ENCODE results near the gene AIFM1. TPM values are rescaled to one million over a fixed set of nuclear protein-coding genes. Genes with fewer than 3 reads are reported as not detected.
A peak's percentile ranks its signal among the peaks of the same experiment; 100 is the strongest.

Gene AIFM1
- total RNA-seq, 2 experiments from 2014 or later = 60.9 to 61.2 TPM

DNA sequence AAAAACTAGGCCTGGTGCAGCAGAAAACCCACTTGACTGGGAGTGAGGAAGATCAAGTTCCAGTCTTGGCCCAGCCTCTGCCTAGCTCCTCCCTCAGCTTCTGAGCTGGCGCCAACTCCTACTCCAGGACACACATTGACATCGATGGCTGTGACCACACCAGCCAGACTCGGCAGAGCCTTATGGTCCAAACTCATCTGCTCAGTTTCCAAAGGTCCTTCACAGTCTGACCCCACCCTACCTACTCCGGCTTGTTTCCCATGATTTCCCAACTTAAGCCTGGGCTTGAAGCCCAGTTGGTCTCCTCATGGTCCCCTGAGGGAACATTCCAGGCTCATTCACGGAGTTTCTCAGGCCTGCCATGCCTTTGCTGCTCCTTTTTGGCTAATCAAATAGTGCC, 65.5 kb downstream of the AIFM1 start:
- no peaks in the 10 kb centered on the region for H3K36me3 Mint-ChIP-seq
- CTCF ChIA-PET = interaction anchor here (1.0 to 1.4 kb wide), 2 partner anchors 21 to 44 kb away, joined by 3 read pairs; no protein-coding TSS in a partner anchor
- H3K9me3 Mint-ChIP-seq = no peaks in the 10 kb centered on the region
- no peak overlapping the region for H3K4me3 Mint-ChIP-seq
- DNase-seq = no peak
- peaks cover 60% of the 10 kb centered on the region for H3K4me1 Mint-ChIP-seq (ENCODE audit: low read depth)
- intact Hi-C loops (cut with micrococcal nuclease) = no loop called here
- H3K27ac Mint-ChIP-seq = peak overlapping the region; percentile 45
- no peaks in the 10 kb centered on the region for H3K27me3 Mint-ChIP-seq
- POLR2A ChIA-PET = no interaction called here

DNA sequence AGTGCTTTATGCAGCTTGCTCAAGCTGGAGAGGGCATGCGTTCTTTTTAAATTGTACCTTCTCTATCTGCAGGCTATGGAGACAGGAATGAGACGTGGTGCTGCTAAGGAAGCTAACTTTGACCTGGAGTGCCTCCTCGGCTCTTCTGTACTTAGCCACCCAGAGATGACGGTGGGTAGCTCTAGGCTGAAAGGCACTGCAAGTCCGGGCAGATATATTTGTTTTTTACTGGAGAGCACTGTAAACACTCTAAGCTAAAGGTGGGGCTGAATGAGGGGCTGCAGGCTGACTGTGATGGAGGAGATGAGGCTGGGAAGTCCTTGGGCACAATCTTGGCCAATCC, 67.5 kb downstream of the AIFM1 start:
- no peak for DNase-seq
- no peaks in the 10 kb centered on the region for H3K9me3 Mint-ChIP-seq
- H3K4me1 Mint-ChIP-seq (ENCODE audit: low read depth) = peaks cover 62% of the 10 kb centered on the region
- peak overlapping the region; percentile 76 for H3K27ac Mint-ChIP-seq
- CTCF ChIA-PET = interaction anchor here (1.2 to 2.2 kb wide), 2 partner anchors 17 to 23 kb away, joined by 6 to 7 read pairs; no protein-coding TSS in a partner anchor
- POLR2A ChIA-PET = no interaction called here
- no peak overlapping the region for H3K4me3 Mint-ChIP-seq
- intact Hi-C loops (cut with micrococcal nuclease) = no loop called here
- no peaks in the 10 kb centered on the region for H3K36me3 Mint-ChIP-seq
- no peaks in the 10 kb centered on the region for H3K27me3 Mint-ChIP-seq

DNA sequence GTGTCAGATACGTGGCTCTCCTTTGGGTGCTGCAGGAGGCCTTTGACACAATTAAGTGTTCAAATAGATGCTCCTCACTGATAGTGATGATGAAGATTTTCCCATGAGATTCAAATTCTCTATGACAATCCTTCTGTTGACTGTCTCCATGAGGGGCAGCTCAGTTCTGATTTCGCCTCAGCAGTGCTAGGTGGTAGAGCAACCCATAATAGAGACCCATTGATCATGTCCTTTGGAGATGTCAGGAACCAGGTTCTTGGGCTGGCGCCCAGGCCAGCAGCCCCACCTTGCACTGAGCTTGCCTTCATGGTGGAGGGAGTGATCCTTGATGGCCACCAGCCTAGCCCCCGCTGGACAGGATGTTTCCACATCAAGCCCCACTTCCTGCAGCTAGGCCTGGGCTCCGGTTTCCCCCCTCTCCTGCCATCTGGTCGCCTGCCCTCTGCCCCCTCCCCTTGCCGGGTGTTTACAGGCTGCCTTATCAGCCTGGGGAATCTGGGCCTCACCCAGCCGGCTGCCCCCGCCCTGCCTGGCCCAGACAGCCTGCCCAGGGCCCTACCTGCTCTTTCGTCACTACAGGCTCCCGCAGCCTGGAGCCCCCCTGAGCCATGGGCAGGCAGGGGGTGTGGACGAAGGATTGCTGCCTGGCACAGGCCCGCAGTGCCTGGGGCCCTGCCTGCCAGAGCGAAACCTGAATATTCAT, 68.0 kb downstream of the AIFM1 start:
- H3K27me3 Mint-ChIP-seq = no peaks in the 10 kb centered on the region
- intact Hi-C loops (cut with micrococcal nuclease) = no loop called here
- ChIA-PET CTCF (interaction anchor here (1.2 to 2.2 kb wide), 2 partner anchors 16 to 23 kb away, joined by 6 to 7 read pairs; no protein-coding TSS in a partner anchor), POLR2A (interaction anchor here (0.5 kb wide), 1 partner anchor 326 kb away, joined by 3 read pairs; no protein-coding TSS in a partner anchor)
- peaks cover 60% of the 10 kb centered on the region for H3K4me1 Mint-ChIP-seq (ENCODE audit: low read depth)
- H3K27ac Mint-ChIP-seq = peak overlapping the region; percentile 76
- no peak overlapping the region for H3K4me3 Mint-ChIP-seq
- H3K9me3 Mint-ChIP-seq = no peaks in the 10 kb centered on the region
- H3K36me3 Mint-ChIP-seq = no peaks in the 10 kb centered on the region
- DNase-seq = peak; percentile 28

DNA sequence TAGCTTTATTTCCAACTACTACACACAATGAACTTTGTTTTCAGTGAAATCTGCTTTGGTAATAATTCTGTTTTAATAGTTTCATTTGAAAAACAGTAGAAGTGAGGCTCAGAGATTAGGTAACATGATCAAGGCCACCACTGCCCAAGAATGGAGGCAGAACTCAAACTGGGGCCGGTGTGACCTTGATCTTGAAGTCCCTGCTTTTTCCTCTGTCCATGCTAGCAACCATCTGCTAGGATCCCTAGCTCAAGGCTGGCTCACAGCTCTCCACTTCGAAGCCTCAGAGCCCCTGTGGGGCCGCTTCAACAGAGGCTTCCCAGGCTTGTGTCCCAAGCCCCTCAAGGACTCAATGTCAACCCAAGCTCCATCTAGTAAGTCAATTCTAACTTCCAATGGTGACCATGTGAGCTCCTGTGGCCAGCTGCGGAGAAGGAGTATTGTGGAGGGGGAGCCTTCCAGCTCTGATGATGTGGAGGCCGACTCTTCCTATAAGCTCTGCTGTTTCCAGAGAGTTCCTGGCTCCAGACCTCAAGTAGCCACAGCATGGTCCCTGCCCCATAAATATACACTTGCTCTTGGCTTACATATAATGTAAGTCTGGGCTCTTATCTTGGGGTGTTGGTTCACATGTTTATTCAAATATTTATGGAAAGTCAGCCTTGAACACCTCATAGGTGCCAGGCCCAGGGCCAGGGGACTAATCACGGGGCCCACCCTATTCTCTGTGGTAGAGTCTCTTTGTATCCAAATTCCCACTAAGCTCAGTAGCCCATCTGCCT, 70.2 kb downstream of the AIFM1 start:
- intact Hi-C loops (cut with micrococcal nuclease) = no loop called here
- H3K27me3 Mint-ChIP-seq = no peaks in the 10 kb centered on the region
- peaks cover under 1% of the 10 kb centered on the region for H3K36me3 Mint-ChIP-seq
- H3K27ac Mint-ChIP-seq = no peak overlapping the region
- no peak for DNase-seq
- peaks cover 58% of the 10 kb centered on the region for H3K4me1 Mint-ChIP-seq (ENCODE audit: low read depth)
- POLR2A ChIA-PET = interaction anchor here (1.0 to 1.7 kb wide), 2 partner anchors 14 to 77 kb away, joined by 3 to 5 read pairs; partner anchors contain the start of gene RAB33A
- CTCF ChIA-PET = interaction anchor here (0.7 to 1.7 kb wide), 3 partner anchors 12 to 35 kb away, joined by 3 to 4 read pairs (median 3); no protein-coding TSS in a partner anchor
- no peaks in the 10 kb centered on the region for H3K9me3 Mint-ChIP-seq
- no peak overlapping the region for H3K4me3 Mint-ChIP-seq

DNA sequence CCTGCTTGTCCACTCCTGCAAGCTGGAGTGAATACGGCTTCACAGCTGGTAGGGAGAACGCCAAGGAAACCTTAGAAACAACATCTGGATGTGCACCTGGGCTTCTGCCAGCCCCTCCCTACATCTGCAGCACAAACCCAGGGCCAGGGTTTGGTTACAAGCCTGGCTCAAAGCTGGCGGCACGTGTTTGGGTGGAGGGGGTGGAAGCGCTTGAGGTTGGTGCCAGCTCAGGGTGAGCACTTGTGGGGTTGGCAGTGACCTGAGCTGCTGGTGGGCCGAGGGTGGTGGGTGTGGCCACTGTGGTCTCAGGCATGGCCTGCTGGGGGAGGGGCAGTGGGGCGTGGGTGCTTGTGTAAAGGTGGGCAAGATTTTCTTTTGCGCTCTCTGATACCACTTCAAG, 70.9 kb downstream of the AIFM1 start:
- intact Hi-C loops (cut with micrococcal nuclease) = no loop called here
- Mint-ChIP-seq H3K27ac (peak overlapping the region; percentile 38), H3K36me3 (peaks cover 2% of the 10 kb centered on the region), H3K4me1 (ENCODE audit: low read depth) (peaks cover 56% of the 10 kb centered on the region), H3K4me3 (no peak overlapping the region), H3K27me3 (no peaks in the 10 kb centered on the region), H3K9me3 (no peaks in the 10 kb centered on the region)
- CTCF ChIA-PET = interaction anchor here (0.7 to 1.7 kb wide), 4 partner anchors 12 to 34 kb away, joined by 3 to 4 read pairs (median 4); no protein-coding TSS in a partner anchor
- no peak for DNase-seq
- POLR2A ChIA-PET = interaction anchor here (1.0 to 1.7 kb wide), 2 partner anchors 15 to 78 kb away, joined by 3 to 5 read pairs; partner anchors contain the start of gene RAB33A

DNA sequence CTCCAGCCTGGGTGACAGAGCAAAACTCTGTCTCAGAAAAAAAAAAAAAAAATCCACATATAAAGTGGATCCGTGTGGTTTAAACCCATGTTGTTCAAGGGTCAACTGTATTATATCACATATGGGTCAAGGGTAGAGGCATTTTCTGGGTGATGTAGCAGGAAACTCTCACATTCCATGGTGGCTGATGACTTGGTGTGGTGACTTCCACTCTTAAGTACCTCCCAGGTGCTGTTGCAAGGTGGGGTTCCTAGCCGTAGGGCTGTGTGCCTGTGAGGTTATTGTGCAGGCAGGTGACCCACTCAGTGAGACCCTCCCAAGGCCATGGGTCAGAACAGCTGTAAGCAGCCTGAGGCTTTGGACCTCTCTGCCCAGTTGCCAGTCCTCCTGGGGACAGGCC, 72.4 kb downstream of the AIFM1 start:
- no peak overlapping the region for H3K27ac Mint-ChIP-seq
- no peaks in the 10 kb centered on the region for H3K27me3 Mint-ChIP-seq
- peaks cover 4% of the 10 kb centered on the region for H3K36me3 Mint-ChIP-seq
- H3K4me1 Mint-ChIP-seq (ENCODE audit: low read depth) = peaks cover 54% of the 10 kb centered on the region
- H3K4me3 Mint-ChIP-seq = no peak overlapping the region
- CTCF ChIA-PET = no interaction called here
- DNase-seq = no peak
- intact Hi-C loops (cut with micrococcal nuclease) = loop anchor here (2.0 kb wide), 2 partner anchors 16 to 28 kb away; no protein-coding TSS in a partner anchor
- POLR2A ChIA-PET = interaction anchor here (0.8 kb wide), 1 partner anchor 13 kb away, joined by 3 read pairs; no protein-coding TSS in a partner anchor
- H3K9me3 Mint-ChIP-seq = no peaks in the 10 kb centered on the region

DNA sequence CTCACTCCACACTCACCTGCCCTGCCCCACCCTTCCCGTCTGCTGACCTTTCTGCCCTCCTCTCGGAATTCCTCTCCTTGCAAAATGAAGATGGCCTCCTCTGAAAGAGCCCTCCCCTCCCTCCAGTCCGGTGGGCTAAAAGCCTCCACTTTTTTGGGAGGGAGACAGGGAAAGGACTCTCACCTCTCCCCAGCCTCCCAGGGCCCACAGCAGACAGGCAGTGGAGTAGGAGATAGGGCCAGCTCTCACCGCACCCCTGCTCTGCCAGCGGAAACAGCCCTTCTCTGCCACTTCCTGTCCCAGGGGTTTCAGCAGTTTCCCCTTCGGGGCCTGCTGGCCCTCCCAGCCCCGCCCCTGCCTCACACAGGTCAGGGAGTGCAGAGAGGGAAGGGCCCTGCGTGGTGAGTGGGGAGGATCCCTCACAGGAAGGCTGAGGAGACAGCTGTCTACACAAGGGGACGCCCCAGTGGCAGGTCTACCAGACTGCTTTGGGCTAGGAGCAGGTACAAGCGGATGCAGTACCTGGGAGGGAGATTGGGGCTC, 73.6 kb downstream of the AIFM1 start:
- H3K4me3 Mint-ChIP-seq = peak overlapping the region; percentile 84
- ChIA-PET CTCF (interaction anchor here (1.2 kb wide), 1 partner anchor 13 kb away, joined by 7 read pairs; no protein-coding TSS in a partner anchor), POLR2A (interaction anchor here (1.5 kb wide), 1 partner anchor 10 kb away, joined by 6 read pairs; no protein-coding TSS in a partner anchor)
- peaks cover 51% of the 10 kb centered on the region for H3K4me1 Mint-ChIP-seq (ENCODE audit: low read depth)
- DNase-seq = peak; percentile 94
- H3K27ac Mint-ChIP-seq = peak overlapping the region; percentile 98
- no peaks in the 10 kb centered on the region for H3K9me3 Mint-ChIP-seq
- no peaks in the 10 kb centered on the region for H3K27me3 Mint-ChIP-seq
- intact Hi-C loops (cut with micrococcal nuclease) = loop anchor here (1.0 to 2.0 kb wide), 3 partner anchors 10 to 29 kb away; no protein-coding TSS in a partner anchor
- H3K36me3 Mint-ChIP-seq = peaks cover 4% of the 10 kb centered on the region

DNA sequence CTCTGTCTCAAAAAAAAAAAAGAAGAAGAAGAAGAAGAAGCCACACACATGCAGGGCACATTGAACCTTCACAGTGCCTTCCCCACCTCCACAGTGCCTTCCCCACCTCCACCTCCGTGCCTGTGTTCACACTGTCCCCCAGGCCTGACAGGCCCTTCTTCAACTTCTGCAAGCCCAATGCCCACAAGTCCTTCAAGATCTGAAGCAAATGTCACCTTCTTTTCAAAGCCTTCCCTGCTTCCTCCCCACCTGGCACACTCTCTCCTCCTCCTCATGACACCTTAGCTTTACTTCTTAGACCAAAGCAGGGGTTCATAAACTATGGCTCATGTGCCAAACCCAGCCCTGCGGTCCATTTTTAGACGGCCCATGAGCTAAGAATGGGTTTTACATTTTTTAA, 75.3 kb downstream of the AIFM1 start:
- POLR2A ChIA-PET = no interaction called here
- CTCF ChIA-PET = no interaction called here
- peaks cover 61% of the 10 kb centered on the region for H3K4me1 Mint-ChIP-seq (ENCODE audit: low read depth)
- H3K27ac Mint-ChIP-seq = peak overlapping the region; percentile 83
- intact Hi-C loops (cut with micrococcal nuclease) = no loop called here
- H3K36me3 Mint-ChIP-seq = peaks cover 4% of the 10 kb centered on the region
- no peaks in the 10 kb centered on the region for H3K9me3 Mint-ChIP-seq
- H3K27me3 Mint-ChIP-seq = no peaks in the 10 kb centered on the region
- H3K4me3 Mint-ChIP-seq = no peak overlapping the region
- no peak for DNase-seq

DNA sequence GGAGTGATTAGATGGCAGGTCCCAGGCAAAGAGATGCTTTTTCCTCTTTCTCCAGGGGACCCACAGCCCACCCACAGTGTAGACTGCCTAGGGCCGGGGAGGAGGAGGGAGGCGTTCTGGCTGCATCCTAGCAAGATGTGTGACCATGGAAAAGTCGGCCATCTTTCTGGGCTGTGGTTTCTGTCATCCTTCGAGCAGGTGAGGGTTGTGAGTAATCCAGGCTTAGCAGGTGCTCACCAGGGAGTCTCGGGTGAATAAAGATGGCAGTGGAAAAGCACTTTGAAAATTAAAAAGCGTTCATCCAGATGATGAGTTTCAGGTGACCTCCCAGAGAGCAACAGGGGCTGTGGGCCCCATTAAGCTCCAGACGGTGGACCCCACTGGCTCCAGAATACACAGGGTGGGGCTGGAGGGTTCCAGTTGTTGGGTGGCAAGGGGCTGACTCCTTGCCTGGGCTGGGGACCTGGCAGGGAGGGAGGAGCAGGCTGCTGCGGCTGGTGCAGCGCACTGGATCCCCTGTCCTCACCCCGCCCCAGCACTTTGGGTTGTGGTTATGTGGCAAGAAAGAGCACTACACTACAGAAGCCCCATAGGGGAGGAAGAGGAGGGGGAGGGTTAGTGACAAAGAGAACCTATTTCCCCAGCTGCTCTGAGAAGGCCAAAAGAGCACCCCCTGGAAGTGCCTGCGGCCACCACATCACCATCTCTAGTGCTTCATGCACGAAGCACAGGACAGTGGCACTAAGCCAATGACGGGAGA, 79.0 kb downstream of the AIFM1 start:
- H3K36me3 Mint-ChIP-seq = peaks cover 4% of the 10 kb centered on the region
- H3K27ac Mint-ChIP-seq = peak overlapping the region; percentile 90
- peaks cover 69% of the 10 kb centered on the region for H3K4me1 Mint-ChIP-seq (ENCODE audit: low read depth)
- ChIA-PET POLR2A (interaction anchor here (0.8 to 1.5 kb wide), 3 partner anchors 23 to 79 kb away, joined by 4 read pairs; partner anchors contain the start of gene AIFM1), CTCF (interaction anchor here (1.1 to 2.6 kb wide), 4 partner anchors 22 to 105 kb away, joined by 3 to 10 read pairs (median 3); no protein-coding TSS in a partner anchor)
- peak overlapping the region; percentile 51 for H3K4me3 Mint-ChIP-seq
- DNase-seq = peak; percentile 82
- no peaks in the 10 kb centered on the region for H3K27me3 Mint-ChIP-seq
- no peaks in the 10 kb centered on the region for H3K9me3 Mint-ChIP-seq
- intact Hi-C loops (cut with micrococcal nuclease) = loop anchor here (5.0 kb wide), 1 partner anchor 1726 kb away; no protein-coding TSS in a partner anchor

DNA sequence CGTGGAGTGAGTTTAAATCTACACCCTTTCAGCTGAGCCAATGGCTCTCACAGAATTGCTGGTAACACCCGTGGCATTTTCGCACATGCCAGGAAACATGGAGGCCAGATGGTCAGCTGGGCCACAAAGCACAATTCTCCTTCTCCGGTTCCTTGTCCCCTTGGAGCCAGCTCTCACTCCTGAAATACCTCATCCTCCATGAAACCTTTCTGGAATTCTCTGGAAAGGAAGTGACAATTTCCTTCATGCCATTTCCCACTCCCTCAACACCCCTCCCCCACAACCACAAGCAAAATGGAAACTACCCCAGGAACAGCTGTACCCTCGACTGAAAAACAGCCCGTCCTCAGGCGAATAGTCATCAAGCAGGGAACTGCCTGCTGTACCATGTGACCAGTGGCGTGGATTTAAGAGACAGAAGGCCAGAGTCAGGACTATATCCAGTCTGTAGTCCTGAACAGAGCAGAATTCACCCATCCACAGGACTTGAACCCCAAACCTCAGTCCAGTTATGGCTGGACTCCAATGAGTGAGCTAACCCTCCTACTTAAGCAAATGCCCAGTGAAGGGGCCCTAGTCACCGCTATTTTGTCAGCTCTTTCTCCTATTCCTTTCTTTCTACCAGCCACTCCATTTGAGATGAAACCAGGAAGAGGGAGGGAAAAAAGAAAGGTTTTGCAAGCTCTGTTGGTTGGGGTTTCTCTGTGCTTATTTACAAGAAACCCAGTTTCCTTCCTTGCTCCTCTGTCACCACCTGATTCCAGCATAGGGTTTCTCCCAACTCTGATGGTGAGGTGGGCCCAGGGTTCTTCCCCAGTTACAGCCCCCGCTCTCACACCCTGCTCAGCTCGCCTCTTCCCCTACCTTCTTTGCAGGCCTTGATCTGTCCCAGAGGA, 79.8 kb downstream of the AIFM1 start:
- DNase-seq = peak; percentile 29
- Mint-ChIP-seq H3K9me3 (no peaks in the 10 kb centered on the region), H3K27me3 (no peaks in the 10 kb centered on the region), H3K27ac (peak overlapping the region; percentile 90), H3K36me3 (peaks cover 4% of the 10 kb centered on the region), H3K4me3 (peak overlapping the region; percentile 51), H3K4me1 (ENCODE audit: low read depth) (peaks cover 74% of the 10 kb centered on the region)
- ChIA-PET POLR2A (interaction anchor here (0.8 to 1.1 kb wide), 3 partner anchors 23 to 80 kb away, joined by 3 to 4 read pairs (median 4); partner anchors contain the start of gene AIFM1), CTCF (interaction anchor here (1.2 to 2.6 kb wide), 3 partner anchors 33 to 106 kb away, joined by 3 to 10 read pairs (median 9); no protein-coding TSS in a partner anchor)
- intact Hi-C loops (cut with micrococcal nuclease) = loop anchor here (2.0 to 5.0 kb wide), 2 partner anchors 305 to 1727 kb away; no protein-coding TSS in a partner anchor

Data from activated CD4-positive, alpha-beta memory T cell treated with anti-CD3 and anti-CD28 coated beads for 36 hours (primary cell).